GM06990 (cell line): Measurements from ENCODE around the gene AMFR.

Experiments
- DNase-seq: peaks from one replicate; pipeline ENCODE4 v3.0.0-alpha.2; 2011; ENCODE audit not compliant: insufficient read length; ENCODE audit errors: extremely low read depth
- H3K27me3 ChIP-seq: replicated peaks from 2 replicates; pipeline ENCODE4 v1.6.0; 2011; ENCODE audit warnings: low read length; ENCODE audit not compliant: control insufficient read depth, insufficient read depth
- H3K36me3 ChIP-seq: 2 replicates; pipeline ENCODE4 v1.5.1; 2011; ENCODE audit warnings: low read length; ENCODE audit not compliant: control insufficient read depth, insufficient read depth
- H3K4me3 ChIP-seq: replicated peaks from 2 replicates; pipeline ENCODE4 v1.5.1; 2011; ENCODE audit warnings: low read depth, mild to moderate bottlenecking, control low read depth, low read length
- TF ChIP-seq, protein P1 (sequence below): IDR thresholded peaks from 2 replicates; pipeline ENCODE4 v1.5.1; 2011; ENCODE audit warnings: low read length, control low read depth, mild to moderate bottlenecking, inconsistent platforms; ENCODE audit not compliant: insufficient read depth, poor library complexity, severe bottlenecking

AMFR gene

DNA sequence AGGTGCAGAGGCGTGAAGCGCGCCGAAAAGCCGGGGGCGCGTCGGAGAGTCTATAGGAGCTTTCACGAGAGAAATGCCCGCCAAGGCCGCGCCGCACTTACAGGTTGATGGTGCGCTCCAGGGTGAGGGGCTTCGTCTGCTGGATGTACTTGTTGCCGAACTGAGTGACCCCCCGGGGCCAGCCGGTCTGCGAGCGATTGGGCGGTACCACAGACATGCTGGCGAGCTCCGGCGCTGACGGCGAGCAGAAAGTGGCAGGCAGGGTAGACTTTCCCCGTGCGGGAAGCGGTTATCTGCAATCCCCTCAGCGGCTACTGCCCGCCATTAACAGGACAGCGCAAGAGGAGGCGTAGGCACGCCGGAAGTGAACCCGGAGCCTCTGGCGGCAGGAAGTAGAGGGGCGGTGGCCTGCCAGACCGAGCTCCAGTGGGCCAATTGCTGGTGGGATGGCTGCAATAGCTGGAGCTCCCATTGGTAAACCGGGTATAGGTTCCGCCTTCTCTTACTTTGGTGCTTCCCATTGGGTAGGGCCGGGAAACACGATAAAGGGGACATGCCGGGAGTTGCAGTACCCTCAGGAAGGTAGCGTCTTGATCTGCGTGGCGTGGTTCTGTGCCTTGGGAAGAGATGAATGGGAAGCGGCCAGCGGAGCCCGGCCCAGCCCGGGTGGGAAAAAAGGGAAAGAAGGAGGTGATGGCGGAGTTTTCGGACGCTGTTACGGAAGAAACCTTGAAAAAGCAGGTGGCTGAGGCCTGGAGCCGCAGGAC, 25.8 kb upstream of the AMFR start, which contains the start of the genes NUDT21 and OGFOD1:
Gene NUDT21, minus strand, starts transcription at position 347 of the 767 bp plus-strand sequence. Its CDS starts 130 bp downstream, at position 217.
Gene OGFOD1, plus strand, starts transcription at position 569 of the 767 bp plus-strand sequence. Its CDS starts 59 bp downstream, at position 628.
- peak within 1 kb of the TSS; percentile 85 for H3K4me3 ChIP-seq
- peaks cover 5% of the 10 kb centered on the region for H3K36me3 ChIP-seq
- no peaks in the 10 kb centered on the region for H3K27me3 ChIP-seq
- TF ChIP-seq, protein P1, sequence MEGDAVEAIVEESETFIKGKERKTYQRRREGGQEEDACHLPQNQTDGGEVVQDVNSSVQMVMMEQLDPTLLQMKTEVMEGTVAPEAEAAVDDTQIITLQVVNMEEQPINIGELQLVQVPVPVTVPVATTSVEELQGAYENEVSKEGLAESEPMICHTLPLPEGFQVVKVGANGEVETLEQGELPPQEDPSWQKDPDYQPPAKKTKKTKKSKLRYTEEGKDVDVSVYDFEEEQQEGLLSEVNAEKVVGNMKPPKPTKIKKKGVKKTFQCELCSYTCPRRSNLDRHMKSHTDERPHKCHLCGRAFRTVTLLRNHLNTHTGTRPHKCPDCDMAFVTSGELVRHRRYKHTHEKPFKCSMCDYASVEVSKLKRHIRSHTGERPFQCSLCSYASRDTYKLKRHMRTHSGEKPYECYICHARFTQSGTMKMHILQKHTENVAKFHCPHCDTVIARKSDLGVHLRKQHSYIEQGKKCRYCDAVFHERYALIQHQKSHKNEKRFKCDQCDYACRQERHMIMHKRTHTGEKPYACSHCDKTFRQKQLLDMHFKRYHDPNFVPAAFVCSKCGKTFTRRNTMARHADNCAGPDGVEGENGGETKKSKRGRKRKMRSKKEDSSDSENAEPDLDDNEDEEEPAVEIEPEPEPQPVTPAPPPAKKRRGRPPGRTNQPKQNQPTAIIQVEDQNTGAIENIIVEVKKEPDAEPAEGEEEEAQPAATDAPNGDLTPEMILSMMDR: no peak
- peak; percentile 90 for DNase-seq

DNA sequence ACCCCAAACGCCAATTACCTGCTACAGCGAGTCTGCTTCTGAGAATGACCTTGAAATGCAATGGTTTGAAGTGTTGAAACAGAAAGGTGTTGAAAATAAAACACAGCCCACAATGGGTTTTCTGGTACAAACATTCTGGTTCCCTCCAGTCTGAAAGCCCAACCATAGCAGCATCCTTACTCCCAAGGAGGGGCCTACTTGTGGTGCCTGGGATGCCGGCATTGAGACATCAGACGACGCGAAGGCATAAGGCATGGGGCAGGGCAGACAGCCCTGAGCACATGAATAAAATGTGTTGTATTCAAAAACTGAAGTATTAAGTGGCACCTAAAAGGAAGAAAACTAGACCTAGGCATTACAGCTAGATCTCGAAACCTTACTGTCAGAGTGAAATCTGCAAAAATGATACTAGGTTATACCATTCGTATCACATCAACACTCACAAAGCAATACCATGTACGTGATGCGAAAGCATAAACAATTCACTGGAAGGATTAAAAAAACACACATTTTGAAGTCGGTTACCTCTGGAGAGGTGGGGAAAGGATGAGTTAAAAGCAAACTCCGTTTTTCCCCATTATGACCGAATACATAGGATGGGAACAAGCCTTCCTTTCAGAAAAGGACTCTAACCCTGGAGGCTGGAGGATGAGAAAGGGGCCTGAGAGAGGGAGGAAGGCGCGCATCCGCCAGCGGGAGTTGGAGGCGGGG, 25.1 kb upstream of the AMFR start:
- TF ChIP-seq, protein P1: no peak
- peaks cover 4% of the 10 kb centered on the region for H3K36me3 ChIP-seq

DNA sequence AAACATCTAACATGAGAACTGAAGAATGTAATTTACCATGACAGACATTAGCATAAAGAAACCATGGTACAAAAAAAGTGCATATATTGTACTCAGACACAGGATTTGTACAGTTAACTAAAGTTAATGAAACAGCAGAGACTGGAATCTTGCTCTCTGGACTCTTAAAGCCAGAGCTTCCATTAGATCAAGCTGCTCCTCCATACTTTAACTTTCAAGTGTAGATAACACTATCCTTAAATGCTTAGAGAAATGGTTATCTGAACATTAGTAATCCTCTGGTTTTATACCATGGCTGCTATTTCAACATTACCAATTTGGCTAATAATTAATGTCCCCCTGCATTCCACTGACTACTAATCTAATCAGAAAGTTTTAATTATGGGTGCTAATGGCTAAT, 22.7 kb upstream of the AMFR start:
- Histone ChIP-seq H3K4me3 (no peak overlapping the region), H3K27me3 (no peaks in the 10 kb centered on the region), H3K36me3 (peaks cover 4% of the 10 kb centered on the region)
- DNase-seq: no peak
- TF ChIP-seq, protein P1: no peak

More for the DNA sequence above, 25.1 kb upstream of the AMFR start:
- Histone ChIP-seq H3K4me3 (peak overlapping the region; percentile 85), H3K27me3 (no peaks in the 10 kb centered on the region)
- peak; percentile 11 for DNase-seq

DNA sequence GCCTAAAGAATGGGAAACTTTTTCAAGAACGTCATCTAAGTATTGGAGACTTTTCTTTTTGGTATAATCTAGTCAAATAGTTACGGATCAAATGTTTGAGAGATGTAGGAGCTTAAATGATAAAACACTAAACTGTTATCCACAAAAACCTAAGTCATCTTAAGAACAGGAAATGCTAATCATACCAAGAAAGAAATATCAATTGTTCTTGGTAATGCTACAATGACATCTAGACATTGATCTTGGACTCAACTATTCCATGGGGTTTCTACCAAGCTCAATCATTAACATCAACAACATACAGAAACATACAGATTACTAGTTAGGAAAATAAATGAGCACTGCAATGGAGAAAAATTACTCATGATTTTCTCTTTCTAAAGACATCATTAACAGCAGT, 21.9 kb upstream of the AMFR start:
- no peaks in the 10 kb centered on the region for H3K27me3 ChIP-seq
- TF ChIP-seq, protein P1: no peak
- peaks cover 4% of the 10 kb centered on the region for H3K36me3 ChIP-seq
- no peak for DNase-seq
- H3K4me3 ChIP-seq: no peak overlapping the region

DNA sequence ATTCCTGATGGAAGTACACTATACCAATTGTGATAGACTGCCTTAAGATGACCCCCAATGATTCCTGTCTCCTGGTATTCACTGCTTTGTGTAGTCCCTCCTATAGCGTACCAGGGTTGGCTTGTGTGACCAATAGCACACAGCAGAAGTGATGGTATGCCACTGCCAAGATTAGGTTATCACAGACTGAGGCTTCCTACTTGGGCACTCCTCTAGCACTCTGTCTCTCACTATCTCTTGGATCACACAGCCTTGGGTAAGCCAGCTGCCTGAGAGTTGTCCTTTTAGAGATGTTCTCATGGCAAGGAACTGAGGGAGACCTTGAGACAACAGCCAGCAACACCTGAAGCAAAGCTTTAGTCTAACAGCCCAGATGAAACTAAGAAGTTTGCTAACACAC, 12.7 kb upstream of the AMFR start:
- Histone ChIP-seq H3K4me3 (no peak overlapping the region), H3K36me3 (peaks cover 9% of the 10 kb centered on the region), H3K27me3 (no peaks in the 10 kb centered on the region)
- TF ChIP-seq, protein P1: no peak
- no peak for DNase-seq
